ENCODE data around the gene UCKL1.
"Not testable (repeated sequence)": the region's sequence is repeated elsewhere in the genome, so short reads cannot be mapped to it uniquely, and the experiment has no call there.

The UCKL1 gene

DNA sequence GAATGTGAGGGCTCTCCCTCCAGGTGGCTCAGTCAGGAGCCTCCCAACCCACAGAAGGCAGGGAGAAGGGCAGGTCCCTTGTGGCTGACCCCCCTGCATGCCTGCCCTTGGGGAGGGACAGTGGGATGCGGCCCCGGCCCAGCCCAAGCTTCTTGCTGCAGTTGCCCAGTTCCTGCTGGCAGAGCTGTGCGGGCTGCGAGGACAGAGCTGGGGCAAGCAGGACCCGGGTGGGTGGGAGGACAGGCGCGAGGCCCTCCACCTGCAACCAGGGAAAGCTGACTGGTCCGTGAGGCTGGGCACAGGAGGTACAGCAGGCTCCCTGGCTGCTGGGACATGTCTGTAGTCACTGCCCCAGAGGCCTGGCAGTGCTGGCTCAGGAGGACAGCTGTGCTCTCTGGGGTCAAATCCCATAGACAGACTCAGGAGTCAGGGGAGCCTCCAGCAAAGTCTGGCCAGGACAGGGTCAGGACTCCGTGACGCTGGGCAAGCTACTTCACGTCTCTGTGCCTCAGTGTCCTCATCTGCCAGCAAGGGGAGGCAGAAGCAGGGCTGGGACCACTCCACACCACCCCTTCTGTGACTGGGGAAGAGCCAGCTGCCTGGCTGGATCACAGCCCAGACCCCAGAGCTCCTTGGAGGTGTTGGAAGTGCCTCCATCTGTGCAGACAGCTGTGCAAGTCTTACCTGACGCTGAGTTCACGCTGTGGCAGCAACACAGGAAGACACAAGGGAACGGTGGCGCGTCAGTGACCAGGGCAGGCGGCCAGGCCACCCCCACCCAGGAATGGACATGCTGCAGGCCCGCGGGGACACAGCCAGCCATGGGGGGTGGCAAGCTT, 13.0 kb downstream of the UCKL1 start:
- no peak for DNase-seq (ENCODE audit: low read depth)

DNA sequence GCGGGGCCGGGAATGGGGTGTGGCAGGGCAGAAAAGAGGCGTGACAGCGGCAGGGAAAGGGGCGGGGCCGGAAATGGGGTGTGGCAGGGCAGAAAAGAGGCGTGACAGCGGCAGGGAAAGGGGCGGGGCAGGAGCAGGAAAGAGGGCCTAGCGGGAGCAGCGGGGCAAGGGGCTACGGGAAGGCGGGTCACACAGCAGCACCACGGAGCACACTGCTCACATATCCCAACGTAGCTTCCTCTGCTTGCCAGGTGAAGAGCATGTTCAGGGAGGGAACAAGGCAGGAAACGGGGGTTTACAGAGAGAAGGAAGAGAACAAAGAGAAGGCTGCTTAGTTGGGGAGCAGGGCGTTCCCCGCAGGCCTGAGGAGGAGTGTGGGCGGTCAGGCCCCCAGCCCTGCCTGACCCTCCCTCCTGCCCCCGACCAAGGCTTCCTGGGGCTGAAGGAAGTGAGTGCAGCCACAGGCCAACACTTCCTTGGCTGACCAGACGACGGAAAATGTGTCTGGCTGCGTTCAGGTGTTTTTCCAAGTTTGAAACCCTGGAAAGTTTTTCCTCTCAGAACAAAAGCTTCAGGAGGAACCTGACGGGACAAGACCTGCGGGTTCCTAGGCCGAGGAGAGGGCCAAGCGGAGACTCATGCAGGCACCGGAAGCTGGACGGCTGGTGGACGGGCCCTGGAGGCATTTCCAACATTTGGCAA, 13.8 kb downstream of the UCKL1 start:
- DNase-seq (ENCODE audit: low read depth), result no peak

DNA sequence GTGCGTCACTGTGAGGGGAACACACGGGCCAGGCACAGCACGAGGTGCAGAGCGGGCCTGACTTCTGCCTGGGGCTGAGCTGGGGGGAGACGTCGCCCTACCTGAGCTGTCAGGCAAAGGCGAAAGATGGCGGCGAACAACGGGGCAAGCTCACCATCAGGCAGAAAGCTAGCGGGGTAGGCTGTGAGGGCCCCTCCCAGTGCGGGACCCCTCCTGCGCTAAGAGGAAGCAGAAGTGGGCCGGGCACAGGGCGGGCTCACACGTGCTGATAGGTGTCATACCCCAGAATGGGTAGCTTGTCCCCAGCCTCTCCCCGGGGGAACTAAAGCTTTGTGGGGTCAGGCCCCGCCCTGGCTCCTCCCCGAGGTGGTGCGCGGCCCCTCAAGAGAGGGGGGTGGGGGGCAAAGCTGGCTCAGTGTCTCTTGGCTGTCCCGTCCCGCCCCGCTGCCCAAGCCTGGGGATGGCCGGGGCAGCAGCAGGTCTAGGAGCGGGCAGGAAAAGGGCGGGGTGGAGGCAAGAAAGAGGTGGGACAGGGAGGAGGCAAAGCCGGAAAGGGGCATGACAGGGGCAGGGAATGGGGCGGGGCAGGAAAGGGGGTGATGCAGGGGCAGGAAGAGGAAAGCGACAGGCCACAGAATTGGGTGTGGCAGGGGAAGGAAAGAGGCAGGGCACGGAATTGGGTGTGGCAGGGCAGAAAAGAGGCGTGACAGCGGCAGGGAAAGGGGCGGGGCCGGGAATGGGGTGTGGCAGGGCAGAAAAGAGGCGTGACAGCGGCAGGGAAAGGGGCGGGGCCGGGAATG, 14.7 kb downstream of the UCKL1 start:
- no peak for DNase-seq (ENCODE audit: low read depth)

DNA sequence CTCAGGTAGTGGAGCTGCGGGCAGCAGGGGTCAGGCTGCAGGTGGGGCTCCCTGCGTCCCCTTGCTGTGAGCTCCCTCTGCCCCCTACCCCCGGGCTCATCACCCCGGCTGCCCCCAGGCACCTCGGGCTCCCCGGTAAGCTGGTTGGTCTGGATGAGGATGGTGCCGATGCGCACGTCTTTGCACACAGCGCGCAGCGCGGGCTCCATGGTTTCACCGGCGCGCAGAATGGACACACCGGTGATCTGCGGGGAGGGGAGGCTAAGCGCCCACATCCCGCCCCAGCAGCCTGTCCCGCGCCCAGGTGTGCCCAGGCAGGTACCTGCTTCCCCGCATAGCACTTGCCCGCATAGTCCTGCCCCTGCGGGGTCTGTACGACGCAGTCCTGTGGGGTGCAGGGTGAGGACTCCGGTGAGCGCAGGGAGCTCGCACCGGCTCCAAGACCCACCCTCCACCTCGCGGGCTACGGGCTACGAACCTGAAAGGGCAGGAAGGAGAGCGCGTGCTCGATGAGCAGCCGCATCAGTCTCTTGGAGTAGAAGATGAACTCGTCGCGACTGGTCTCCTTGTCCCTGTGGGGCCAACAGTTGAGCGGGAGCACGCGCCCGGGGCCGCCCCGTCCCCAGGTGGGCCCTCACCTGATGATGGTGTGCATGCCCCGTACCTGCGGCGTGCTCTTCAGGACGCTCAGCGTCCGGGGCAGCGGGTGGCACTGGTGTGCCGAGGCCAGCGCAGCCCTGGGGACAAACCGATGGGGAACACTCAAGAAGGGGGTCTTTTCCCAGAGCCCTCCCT, 15.5 kb downstream of the UCKL1 start:
- DNase-seq (ENCODE audit: low read depth), result no peak

DNA sequence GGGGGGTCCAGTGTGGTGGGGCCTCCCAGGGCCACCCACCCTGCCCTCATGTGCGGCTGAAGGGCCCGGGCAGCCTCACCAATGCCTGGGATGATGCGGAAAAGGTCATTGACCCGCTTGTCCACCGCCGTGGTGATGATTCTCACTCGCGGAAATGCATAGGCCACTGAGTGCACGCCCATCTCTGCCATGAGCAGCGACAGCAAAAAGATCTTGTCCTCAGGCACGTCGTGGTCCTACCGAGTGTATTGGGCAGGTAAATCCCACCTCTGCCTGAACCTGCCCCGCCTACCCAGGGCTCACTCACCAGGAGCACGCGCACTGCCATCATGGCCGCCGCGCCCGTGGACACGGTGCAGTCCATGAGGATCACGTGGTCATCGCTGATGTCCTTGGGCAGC, 16.1 kb downstream of the UCKL1 start:
- no peak for DNase-seq (ENCODE audit: low read depth)

DNA sequence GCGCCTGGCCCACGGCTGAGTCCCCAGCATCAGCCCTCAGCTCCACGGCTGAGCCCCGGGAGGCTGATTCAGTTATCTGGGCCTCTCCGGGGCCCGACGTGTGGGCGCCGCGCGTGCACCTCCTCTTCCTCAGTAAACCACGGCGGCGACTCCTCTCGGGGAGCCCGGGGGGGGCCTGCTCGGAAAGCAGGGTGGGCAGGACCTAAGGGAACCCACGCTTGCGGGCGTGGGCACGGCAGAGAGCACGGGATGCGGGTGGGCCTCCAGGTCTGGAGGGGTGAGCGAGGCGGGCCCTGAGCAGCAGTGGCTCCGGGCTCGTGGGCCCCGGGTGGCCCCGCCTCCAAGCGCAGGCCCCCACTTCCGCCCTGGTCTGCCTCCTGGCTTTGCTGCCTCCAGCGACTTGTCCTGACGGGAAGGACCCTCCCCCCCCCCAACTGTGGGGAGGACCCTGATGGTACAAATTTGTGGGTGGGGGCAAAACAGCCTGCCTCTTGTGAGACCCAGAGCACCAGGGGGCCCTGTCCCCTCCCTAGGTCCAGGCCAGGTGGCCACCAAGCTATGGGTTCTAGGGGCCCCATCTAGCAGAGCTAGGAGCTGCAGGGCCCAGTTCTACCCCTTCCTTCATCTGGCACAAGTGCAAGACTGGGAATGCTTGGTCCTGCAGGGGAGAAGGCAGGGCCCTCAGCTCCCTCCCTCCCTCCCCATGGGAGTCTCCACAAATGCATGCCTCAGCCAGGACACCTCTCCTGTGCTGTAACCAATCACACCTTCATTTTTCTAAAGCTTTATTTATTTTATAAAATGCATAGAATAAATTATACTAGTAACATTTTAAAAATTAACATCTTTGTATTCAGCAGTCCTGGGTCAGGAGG, 16.9 kb downstream of the UCKL1 start:
- DNase-seq (ENCODE audit: low read depth), result no peak

DNA sequence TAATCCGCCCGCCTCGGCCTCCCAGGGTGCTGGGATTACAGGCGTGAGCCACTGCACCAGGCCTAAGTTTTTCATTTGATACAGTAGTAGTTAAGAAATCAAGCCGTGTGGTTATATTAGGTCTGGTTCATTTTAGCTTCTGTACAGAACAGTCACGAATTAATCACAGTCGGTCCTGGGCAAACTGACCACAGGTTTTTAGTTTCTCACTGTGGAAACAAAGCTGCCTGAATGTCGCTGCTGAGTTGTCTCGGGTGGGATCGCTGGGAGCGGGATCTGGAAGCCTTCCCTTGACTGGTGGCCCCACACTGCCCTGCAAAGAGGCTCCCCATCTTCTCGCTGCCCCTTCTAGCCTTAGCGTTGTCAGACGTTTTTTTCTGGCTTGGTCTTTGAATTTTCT, 18.6 kb downstream of the UCKL1 start:
- no peak for DNase-seq (ENCODE audit: low read depth)

DNA sequence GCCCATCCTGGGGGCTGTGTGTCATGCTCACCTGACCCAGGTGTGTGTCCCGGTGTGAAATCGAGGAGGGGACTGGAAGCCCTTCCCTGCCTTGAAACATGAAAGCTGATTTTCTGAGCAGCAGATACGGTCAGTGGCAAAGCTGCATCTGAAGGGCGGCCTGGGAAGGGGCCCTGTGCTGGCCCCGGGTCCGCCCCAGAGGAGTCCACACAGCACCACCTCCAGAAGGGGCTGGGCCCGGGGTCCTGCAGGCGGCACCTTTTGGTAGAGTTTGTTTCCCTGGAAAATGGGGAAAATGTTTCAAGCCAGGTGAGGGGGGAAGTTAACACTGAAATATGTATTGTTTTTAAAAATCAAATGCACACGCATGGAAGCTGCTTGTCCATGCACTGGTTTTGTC, 20.8 kb downstream of the UCKL1 start:
- no peak for DNase-seq (ENCODE audit: low read depth)

DNA sequence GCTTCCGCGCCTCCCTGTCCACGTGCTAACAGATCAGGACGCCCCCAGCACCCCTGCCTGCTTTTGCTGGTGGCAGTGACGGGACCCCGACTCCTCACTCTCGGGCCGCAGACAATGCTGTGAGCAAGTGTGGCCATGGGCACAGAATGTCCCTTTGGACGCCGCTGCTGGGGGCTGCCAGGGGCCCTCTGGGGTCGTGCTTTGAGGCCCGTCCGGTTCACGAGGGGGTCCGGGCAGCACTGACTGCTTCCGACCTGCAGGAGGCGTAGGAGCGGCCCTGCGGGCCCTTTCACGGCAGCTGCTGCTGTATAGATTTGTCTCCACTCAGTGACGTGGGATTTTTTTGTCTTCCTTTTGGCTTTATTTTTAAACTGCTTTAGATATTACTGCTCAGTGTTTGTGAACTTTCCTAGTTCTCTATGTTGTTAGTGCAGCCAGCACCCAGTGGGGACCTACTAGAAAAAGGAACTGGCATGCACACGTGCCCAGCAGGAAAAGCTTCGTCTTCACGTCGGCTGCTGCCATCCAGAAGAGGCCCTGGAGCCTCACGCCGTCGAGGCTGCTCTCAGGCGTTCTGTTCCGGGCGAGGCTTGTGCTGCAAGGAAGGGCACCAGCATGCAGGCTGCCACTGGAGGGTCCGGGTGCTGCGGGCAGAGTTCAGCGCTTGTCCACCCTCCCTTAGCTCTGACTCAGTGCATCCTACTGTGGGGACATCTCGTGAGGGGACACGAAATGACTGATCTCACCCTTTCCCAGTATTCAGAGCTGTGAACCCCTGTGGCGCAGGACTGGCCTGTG, 21.7 kb downstream of the UCKL1 start:
- DNase-seq (ENCODE audit: low read depth), result no peak

DNA sequence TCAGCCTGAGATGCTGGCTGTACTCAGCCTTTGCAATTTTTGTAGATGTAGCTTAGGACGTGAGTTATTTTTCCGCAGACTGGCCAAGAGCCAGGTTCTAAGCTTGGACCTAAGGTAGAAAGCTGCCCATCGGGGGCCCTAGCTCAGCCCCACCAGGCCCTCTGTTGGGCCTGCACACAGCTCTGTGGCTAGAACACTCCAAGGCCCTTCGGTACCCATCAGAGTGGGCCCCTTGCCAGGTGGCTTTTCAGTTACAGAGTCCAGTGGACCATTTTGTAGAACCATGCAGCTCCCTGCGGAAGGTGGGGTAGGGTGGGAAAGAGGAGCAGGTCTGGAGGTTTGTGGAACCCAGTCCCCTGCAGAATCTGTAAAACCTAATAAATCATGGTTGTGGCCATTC, 22.6 kb downstream of the UCKL1 start:
- DNase-seq (ENCODE audit: low read depth), result no peak

DNA sequence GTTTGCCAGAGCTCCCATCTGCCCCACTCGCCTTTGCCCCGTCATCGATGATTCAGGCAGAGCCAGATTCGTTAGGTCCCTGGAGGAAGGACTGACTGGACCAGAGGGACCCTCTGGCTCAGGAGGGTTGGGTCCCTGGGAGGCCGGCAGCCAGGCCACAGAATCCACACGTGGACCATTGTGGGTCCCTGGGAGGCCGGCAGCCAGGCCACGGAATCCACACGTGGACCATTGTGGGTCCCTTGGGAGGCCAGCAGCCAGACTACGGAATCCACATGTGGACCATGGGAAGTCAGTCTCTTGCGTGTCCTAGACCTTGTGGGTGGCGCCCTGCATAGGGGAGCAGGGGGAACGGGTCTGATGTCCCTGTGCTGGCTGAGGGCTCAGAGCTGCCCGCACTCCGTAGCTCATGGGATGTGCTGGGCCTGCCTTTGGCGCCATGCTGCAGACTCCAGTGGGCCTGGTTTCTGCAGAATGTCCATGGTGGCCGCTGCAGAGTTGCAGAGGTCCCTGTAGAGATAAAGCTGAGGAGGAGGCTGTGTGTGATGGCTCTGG, 23.5 kb downstream of the UCKL1 start:
- no peak for DNase-seq (ENCODE audit: low read depth)

DNA sequence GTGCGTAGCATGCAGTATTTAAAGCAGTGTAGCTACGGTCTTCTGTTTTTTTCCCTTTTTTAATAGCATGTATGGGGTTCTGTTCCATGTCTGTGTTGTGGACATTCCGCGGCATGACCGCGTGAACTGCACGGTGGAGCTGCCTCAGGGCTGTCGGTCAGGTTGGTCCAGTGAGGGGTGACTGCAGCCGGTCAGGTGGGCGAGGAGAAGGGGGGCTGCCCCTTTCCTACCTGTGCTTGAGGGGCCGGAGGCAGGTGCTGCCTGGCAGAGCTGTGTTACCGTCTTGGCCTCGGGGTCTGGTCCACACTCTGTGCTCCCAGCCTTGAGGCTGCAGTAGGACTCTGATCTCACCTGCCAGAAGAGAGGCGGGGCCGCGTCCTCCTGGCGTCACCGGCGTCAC, 24.5 kb downstream of the UCKL1 start:
- DNase-seq (ENCODE audit: low read depth), result no peak

DNA sequence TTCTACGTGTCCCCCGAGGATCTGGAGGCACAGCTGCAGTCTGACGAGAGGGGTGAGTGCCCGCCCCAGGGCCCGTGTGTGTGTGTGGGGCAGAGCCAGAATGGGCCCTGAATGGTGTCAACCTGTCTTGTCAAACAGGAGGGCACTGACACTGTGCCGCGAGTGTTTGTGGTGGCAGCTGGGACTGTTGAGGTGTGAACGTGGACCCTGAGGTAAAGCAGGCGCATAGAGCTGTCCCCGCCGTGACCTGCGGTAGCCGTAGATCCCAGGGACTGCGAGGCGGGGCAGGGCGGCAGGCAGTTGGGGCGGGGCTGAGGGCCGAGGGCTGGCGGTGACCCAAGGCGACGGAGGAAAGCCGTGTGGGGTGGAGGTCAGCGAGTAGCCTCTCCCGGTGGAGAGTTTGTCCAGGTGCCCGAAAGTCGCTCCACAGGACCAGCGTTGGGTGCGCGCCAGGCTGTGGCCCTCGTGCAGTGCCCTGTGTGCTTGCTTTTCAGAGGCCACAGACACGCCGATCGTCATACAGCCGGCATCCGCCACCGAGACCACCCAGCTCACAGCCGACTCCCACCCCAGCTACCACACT, 25.2 kb downstream of the UCKL1 start:
- no peak for DNase-seq (ENCODE audit: low read depth)

DNA sequence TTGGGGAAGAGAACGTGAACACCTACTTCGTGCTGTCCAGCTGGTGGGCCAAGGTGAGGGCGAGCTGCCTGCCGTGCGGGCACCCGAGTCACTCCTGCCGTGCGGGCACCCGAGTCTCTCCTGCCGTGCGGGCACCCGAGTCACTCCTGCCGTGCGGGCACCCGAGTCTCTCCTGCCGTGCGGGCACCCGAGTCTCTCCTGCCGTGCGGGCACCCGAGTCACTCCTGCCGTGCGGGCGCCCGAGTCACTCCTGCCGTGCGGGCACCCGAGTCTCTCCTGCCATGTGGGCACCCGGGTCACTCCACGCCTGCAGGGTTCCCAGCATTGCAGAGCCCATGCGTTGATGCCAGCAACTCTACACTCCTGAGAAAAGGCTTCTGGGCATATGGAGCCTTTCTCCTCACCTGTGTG, 26.7 kb downstream of the UCKL1 start:
- DNase-seq (ENCODE audit: low read depth), result not testable (repeated sequence)

DNA sequence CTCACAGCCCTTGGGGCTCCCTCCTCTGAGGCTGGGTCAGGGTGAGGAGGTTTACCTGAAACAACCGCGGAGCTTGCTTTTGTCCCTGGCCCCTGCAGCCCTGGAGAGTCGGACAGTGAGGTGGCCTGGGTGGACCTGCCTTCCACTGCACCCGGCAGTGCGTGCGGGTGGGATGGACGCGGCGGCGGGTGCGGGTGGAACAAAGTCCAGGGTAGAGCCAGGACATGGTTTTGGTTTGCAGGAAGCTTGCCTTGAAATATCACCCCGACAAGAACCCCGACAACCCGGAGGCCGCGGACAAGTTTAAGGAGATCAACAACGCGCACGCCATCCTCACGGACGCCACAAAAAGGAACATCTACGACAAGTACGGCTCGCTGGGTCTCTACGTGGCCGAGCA, 27.1 kb downstream of the UCKL1 start:
- DNase-seq (ENCODE audit: low read depth), result no peak

DNA sequence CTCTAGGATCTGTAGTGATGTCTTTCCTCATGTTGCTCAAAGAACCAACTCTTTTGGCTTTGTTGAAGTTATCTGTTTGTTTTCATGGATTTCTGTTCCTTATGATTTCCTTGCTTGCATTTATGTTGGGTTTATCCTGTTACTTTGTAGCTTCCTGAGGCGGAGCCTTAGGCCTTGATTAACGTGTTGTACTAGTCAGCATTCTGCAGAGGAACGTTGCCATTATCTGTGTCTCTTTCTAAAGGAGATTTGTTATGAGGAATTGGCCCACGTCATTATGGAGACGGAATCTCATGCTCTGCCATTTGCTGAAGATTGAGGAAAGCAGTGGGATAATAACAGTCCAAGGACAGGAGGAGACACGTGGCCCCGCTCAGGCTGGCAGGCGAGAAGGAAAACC, 29.9 kb downstream of the UCKL1 start:
- no peak for DNase-seq (ENCODE audit: low read depth)

DNA sequence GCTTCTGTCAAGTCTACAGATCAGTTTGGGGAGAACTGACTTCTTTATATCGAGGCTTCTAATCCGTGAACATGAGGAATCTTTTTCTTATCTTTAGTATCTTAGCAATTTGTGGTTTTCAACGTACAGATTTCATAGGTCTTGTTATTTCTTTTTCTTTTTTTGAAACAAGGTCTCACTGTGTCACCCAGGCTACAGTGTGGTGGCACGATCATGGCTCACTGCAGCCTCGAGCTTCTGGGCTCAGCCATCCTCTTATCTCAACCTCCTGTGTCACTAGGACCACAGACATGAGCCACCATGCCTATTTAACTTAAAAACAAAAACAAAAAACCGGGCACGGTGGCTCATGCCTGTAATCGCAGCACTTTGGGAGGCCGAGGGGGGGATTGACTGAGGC, 32.0 kb downstream of the UCKL1 start:
- no peak for DNase-seq (ENCODE audit: low read depth)

DNA sequence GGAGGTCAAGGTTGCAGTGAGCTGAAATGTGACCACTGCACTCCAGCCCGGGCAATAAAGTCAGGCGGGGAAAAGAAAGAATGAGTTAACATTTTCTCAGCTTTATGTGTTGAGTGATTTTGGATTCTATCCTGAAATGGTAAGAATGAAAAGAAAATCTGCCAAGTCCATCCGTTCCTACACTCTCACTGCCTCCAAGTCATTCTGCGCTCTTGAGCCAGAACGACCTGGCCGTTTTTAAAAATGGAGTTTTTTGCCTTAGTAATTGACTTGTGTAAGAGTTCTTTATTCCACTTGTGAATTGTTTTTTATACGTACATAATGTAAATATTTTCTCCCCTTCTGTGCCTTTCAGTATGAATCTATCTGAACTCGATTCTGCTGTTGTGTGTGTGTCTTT, 32.6 kb downstream of the UCKL1 start:
- DNase-seq (ENCODE audit: low read depth), result no peak

DNA sequence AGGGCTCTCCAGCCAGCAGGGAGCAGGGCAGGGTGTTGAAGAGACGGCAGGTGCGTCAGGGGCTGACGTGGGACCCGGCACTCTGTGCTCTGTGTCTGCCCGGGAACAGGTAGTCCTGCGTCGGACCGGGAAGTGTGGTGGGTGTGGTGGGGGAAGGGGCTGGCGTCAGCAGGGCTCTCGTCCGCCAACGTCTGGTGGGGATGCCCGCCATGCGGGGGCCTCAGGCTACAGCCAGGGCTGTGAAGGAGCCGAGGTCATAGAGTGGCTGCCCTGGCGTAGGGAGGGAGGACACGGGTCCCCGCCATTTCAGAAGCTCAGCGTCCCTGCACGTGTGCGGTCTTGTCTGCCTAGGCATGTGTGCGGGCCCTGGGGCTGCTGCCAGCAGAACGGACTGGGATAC, 36.0 kb downstream of the UCKL1 start:
- DNase-seq (ENCODE audit: low read depth), result no peak

DNA sequence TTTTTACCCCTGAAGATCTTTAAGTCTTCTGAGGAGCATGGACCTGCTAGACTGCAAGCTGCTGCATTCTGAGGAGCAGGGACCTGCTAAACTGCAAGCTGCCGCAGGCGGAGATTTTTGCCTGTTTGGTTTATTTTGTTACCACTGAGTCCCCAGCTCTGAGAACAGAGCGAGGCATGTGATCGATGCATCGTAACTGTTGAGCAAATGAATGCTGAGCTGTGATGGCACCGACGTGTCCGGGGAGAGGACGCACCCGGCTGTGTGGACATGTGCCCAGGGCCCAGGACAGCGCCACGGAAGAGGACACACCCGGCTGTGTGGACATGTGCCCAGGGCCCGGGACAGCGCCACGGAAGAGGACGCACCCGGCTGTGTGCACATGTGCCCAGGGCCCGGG, 37.1 kb downstream of the UCKL1 start:
- DNase-seq (ENCODE audit: low read depth), result no peak
